ENCODE data around the gene ARHGEF17. TPM values are rescaled to one million over a fixed set of nuclear protein-coding genes. Genes with fewer than 3 reads are reported as not detected.
"Not testable (repeated sequence)": the region's sequence is repeated elsewhere in the genome, so short reads cannot be mapped to it uniquely, and the experiment has no call there.

Gene ARHGEF17
- total RNA-seq, 1 experiment from 2014 or later = not detected

- peaks cover 8% of the 10 kb centered on the region for H3K4me1 ChIP-seq (ENCODE audit: low read length)
- H3K9me3 ChIP-seq (ENCODE audit: low read length) = no peaks in the 10 kb centered on the region
- no peaks in the 10 kb centered on the region for H3K36me3 ChIP-seq (ENCODE audit: insufficient read depth, low read length)
- no peaks in the 10 kb centered on the region for H4K20me1 ChIP-seq (ENCODE audit: insufficient read depth, low read depth, low read length)
- H3K4me2 ChIP-seq (ENCODE audit: low read depth, low read length, poor library complexity, severe bottlenecking) = peak overlapping the region; percentile 27
- no peaks in the 10 kb centered on the region for H3K27me3 ChIP-seq (ENCODE audit: low read length)
- H3K79me2 ChIP-seq (ENCODE audit: low read length) = no peaks in the 10 kb centered on the region
- H3K9me2 ChIP-seq (replicated peaks; ENCODE audit: insufficient read depth, low read length) = no peaks in the 10 kb centered on the region
- no peak for DNase-seq
- H3K27ac ChIP-seq (ENCODE audit: low read length) = no peak overlapping the region
- H2AFZ ChIP-seq (ENCODE audit: low read length) = no peak overlapping the region
- H3K9ac ChIP-seq (ENCODE audit: low read length) = no peak overlapping the region
- H3K4me3 ChIP-seq (ENCODE audit: low read length) = no peak overlapping the region
Measured at GRCh38 chr11:73270855-73271477, 37.1 kb upstream of the ARHGEF17 start.

- H3K4me2 ChIP-seq (ENCODE audit: low read depth, low read length, poor library complexity, severe bottlenecking) = peak overlapping the region; percentile 27
- H3K4me1 ChIP-seq (ENCODE audit: low read length); H3K27me3 ChIP-seq (ENCODE audit: low read length); H3K9me3 ChIP-seq (ENCODE audit: low read length); H3K9ac ChIP-seq (ENCODE audit: low read length); H4K20me1 ChIP-seq (ENCODE audit: insufficient read depth, low read depth, low read length); H3K4me3 ChIP-seq (ENCODE audit: low read length); H3K79me2 ChIP-seq (ENCODE audit: low read length); H3K27ac ChIP-seq (ENCODE audit: low read length); DNase-seq; H2AFZ ChIP-seq (ENCODE audit: low read length); H3K9me2 ChIP-seq (replicated peaks; ENCODE audit: insufficient read depth, low read length); H3K36me3 ChIP-seq (ENCODE audit: insufficient read depth, low read length): not testable (repeated sequence)
Measured at GRCh38 chr11:73271478-73271865, 36.6 kb upstream of the ARHGEF17 start.

DNA sequence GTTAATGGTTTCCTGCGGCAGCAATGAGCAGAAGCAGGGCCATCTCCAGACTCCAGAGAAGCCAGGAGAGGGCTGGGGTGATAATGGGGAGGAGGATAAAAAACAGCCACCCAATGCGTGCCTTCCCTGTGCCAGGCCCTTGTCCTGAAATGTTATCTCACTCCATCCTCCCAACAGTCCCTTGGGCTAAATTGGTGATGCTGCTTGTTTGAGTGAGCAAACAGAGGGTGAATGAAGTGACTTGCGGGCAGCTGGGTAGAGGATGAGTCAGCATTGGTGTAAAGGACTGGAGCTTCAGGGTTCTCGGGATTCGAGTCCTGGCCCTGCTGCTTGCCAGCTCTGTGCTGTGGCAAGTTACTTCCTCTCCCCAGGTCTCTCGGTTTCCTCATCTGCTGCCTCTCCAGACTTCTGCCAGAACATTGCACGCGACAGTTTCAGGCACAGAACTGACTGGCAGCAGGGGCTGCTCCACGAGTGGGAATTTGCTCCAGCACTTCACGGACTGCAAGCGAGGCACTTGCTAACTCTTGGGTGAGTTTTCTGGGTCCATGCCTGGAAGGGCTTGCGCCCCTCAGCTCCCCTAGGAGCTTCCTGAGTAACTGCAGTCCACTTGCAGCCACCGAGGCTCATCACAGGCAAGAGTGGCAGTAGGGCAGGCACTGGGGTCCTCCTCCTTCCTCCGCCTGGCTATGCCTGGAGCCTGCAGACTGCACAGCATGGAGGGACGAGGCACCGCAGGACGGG lies 36.0 kb upstream of the ARHGEF17 start, which contains the start of gene P2RY6:
Gene P2RY6, plus strand, starts transcription at position 403 of the 744 bp plus-strand sequence. CDS start 24,181 bp downstream, outside the sequence.
- Histone ChIP-seq H3K9ac (ENCODE audit: low read length) (no peak within 1 kb of the TSS), H3K4me2 (ENCODE audit: low read depth, low read length, poor library complexity, severe bottlenecking) (peak within 1 kb of the TSS; percentile 27)
- DNase-seq = no peak

DNA sequence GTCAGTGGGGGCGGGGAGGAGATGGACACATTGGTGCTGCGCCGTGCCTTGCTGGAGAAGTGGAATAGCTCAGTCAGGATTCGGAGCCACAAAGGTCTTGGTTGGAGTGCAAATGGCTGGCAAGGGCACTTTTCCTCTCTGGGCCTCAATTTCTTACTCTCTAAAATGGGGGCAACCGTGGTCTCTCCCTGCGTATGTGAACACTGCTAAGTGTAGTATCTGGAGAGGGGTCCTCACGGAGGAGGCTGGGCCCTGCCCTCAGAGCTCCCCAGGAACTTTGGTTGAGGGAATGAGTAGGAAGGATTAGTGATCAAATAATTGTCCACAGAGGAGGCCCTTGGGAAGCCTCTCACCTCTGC lies 35.4 kb upstream of the ARHGEF17 start:
- Histone ChIP-seq H3K9me2 (replicated peaks; ENCODE audit: insufficient read depth, low read length) (no peaks in the 10 kb centered on the region), H3K27ac (ENCODE audit: low read length) (no peak overlapping the region), H3K9ac (ENCODE audit: low read length) (no peak overlapping the region), H4K20me1 (ENCODE audit: insufficient read depth, low read depth, low read length) (no peaks in the 10 kb centered on the region), H3K27me3 (ENCODE audit: low read length) (no peaks in the 10 kb centered on the region), H3K9me3 (ENCODE audit: low read length) (no peaks in the 10 kb centered on the region), H2AFZ (ENCODE audit: low read length) (no peak overlapping the region), H3K79me2 (ENCODE audit: low read length) (no peaks in the 10 kb centered on the region), H3K4me2 (ENCODE audit: low read depth, low read length, poor library complexity, severe bottlenecking) (no peak overlapping the region), H3K4me1 (ENCODE audit: low read length) (peaks cover 8% of the 10 kb centered on the region), H3K4me3 (ENCODE audit: low read length) (no peak overlapping the region), H3K36me3 (ENCODE audit: insufficient read depth, low read length) (no peaks in the 10 kb centered on the region)
- no peak for DNase-seq

More for the DNA sequence above, 36.0 kb upstream of the ARHGEF17 start, which contains the start of gene P2RY6:
- Histone ChIP-seq H3K9me2 (replicated peaks; ENCODE audit: insufficient read depth, low read length) (no peaks in the 10 kb centered on the region), H2AFZ (ENCODE audit: low read length) (no peak within 1 kb of the TSS), H3K4me3 (ENCODE audit: low read length) (no peak within 1 kb of the TSS), H3K79me2 (ENCODE audit: low read length) (no peaks in the 10 kb centered on the region), H3K27me3 (ENCODE audit: low read length) (no peaks in the 10 kb centered on the region), H3K27ac (ENCODE audit: low read length) (no peak within 1 kb of the TSS), H3K9me3 (ENCODE audit: low read length) (no peaks in the 10 kb centered on the region), H3K36me3 (ENCODE audit: insufficient read depth, low read length) (no peaks in the 10 kb centered on the region), H3K4me1 (ENCODE audit: low read length) (peaks cover 8% of the 10 kb centered on the region), H4K20me1 (ENCODE audit: insufficient read depth, low read depth, low read length) (no peaks in the 10 kb centered on the region)

DNA sequence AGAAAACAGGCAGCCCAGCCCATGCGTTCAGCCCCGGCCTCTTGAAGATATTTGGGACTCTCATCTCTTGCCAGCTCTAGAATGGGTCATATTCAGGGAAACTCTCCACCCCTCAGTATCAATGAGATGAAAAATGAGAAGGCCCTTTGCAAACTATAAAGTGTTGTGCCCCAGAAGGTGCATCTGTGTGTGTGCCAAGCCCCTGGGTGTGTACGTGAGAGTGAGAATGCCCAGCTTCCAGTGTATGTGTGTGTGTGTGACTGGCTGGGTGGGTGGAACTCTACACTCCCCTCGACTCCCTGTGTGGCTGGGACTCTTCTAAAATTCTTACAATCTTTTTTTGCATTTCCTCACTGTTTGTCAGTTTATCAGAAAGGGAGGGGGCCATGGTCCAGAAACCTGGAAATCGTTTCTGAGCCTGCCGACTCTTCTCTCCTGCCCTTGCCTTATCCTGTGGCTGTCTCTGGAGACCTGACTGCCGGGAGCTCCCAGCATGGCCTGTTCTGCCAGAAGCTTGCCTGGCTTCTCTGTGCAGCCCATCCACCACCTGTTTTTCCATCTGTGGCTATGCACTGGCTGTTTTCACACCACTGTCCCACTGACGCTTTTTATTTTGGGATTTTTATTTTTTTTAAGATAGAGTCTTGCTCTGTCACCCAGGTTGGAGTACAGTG lies 34.7 kb upstream of the ARHGEF17 start:
- H3K27ac ChIP-seq (ENCODE audit: low read length) = no peak overlapping the region
- no peak overlapping the region for H3K4me3 ChIP-seq (ENCODE audit: low read length)
- H3K4me2 ChIP-seq (ENCODE audit: low read depth, low read length, poor library complexity, severe bottlenecking) = no peak overlapping the region
- no peaks in the 10 kb centered on the region for H3K79me2 ChIP-seq (ENCODE audit: low read length)
- H4K20me1 ChIP-seq (ENCODE audit: insufficient read depth, low read depth, low read length) = no peaks in the 10 kb centered on the region
- no peak for DNase-seq
- no peak overlapping the region for H3K9ac ChIP-seq (ENCODE audit: low read length)
- peaks cover 8% of the 10 kb centered on the region for H3K4me1 ChIP-seq (ENCODE audit: low read length)
- no peaks in the 10 kb centered on the region for H3K27me3 ChIP-seq (ENCODE audit: low read length)
- no peaks in the 10 kb centered on the region for H3K9me2 ChIP-seq (replicated peaks; ENCODE audit: insufficient read depth, low read length)
- H3K36me3 ChIP-seq (ENCODE audit: insufficient read depth, low read length) = no peaks in the 10 kb centered on the region
- no peaks in the 10 kb centered on the region for H3K9me3 ChIP-seq (ENCODE audit: low read length)
- no peak overlapping the region for H2AFZ ChIP-seq (ENCODE audit: low read length)

GRCh38 chr11:73274191-73274590 lies 33.9 kb upstream of the ARHGEF17 start:
- not testable (repeated sequence) for H3K9me3 ChIP-seq (ENCODE audit: low read length); H2AFZ ChIP-seq (ENCODE audit: low read length); H3K9ac ChIP-seq (ENCODE audit: low read length); H3K27me3 ChIP-seq (ENCODE audit: low read length); H3K79me2 ChIP-seq (ENCODE audit: low read length); H3K27ac ChIP-seq (ENCODE audit: low read length); H3K4me2 ChIP-seq (ENCODE audit: low read depth, low read length, poor library complexity, severe bottlenecking); H3K4me3 ChIP-seq (ENCODE audit: low read length); H3K9me2 ChIP-seq (replicated peaks; ENCODE audit: insufficient read depth, low read length); H3K4me1 ChIP-seq (ENCODE audit: low read length); H4K20me1 ChIP-seq (ENCODE audit: insufficient read depth, low read depth, low read length); H3K36me3 ChIP-seq (ENCODE audit: insufficient read depth, low read length); DNase-seq

- H3K4me1 ChIP-seq (ENCODE audit: low read length) = peaks cover 6% of the 10 kb centered on the region
- no peak overlapping the region for H3K27ac ChIP-seq (ENCODE audit: low read length)
- no peak overlapping the region for H2AFZ ChIP-seq (ENCODE audit: low read length)
- H3K79me2 ChIP-seq (ENCODE audit: low read length) = no peaks in the 10 kb centered on the region
- DNase-seq = no peak
- H3K36me3 ChIP-seq (ENCODE audit: insufficient read depth, low read length) = no peaks in the 10 kb centered on the region
- no peaks in the 10 kb centered on the region for H3K9me2 ChIP-seq (replicated peaks; ENCODE audit: insufficient read depth, low read length)
- no peaks in the 10 kb centered on the region for H3K9me3 ChIP-seq (ENCODE audit: low read length)
- no peak overlapping the region for H3K9ac ChIP-seq (ENCODE audit: low read length)
- H3K4me2 ChIP-seq (ENCODE audit: low read depth, low read length, poor library complexity, severe bottlenecking) = no peak overlapping the region
- no peak overlapping the region for H3K4me3 ChIP-seq (ENCODE audit: low read length)
- no peaks in the 10 kb centered on the region for H3K27me3 ChIP-seq (ENCODE audit: low read length)
- no peaks in the 10 kb centered on the region for H4K20me1 ChIP-seq (ENCODE audit: insufficient read depth, low read depth, low read length)
Measured at GRCh38 chr11:73274722-73275380, 33.2 kb upstream of the ARHGEF17 start.

DNA sequence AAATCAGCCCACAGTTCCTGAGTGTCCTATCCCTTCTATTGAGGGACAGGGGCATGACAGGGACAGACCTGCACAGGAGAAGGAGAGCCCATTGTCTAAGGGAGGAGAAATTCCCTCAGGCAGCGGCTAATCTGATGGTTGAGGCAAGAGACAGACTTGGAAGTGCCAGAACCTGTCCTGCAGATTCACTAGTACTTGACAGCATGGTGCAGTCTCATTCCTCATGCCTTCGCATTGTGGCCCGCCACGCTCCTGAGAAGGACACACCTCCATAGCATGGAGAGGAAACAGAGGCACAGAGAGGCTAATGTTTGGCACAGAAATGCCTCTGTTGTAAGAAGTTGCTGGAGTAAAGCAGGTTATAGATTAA lies 32.7 kb upstream of the ARHGEF17 start:
- no peak overlapping the region for H2AFZ ChIP-seq (ENCODE audit: low read length)
- H3K9me2 ChIP-seq (replicated peaks; ENCODE audit: insufficient read depth, low read length) = no peaks in the 10 kb centered on the region
- H3K36me3 ChIP-seq (ENCODE audit: insufficient read depth, low read length) = no peaks in the 10 kb centered on the region
- H3K4me1 ChIP-seq (ENCODE audit: low read length) = peaks cover 5% of the 10 kb centered on the region
- H4K20me1 ChIP-seq (ENCODE audit: insufficient read depth, low read depth, low read length) = no peaks in the 10 kb centered on the region
- no peak overlapping the region for H3K4me2 ChIP-seq (ENCODE audit: low read depth, low read length, poor library complexity, severe bottlenecking)
- DNase-seq = no peak
- no peaks in the 10 kb centered on the region for H3K9me3 ChIP-seq (ENCODE audit: low read length)
- no peaks in the 10 kb centered on the region for H3K79me2 ChIP-seq (ENCODE audit: low read length)
- no peak overlapping the region for H3K9ac ChIP-seq (ENCODE audit: low read length)
- no peak overlapping the region for H3K27ac ChIP-seq (ENCODE audit: low read length)
- H3K27me3 ChIP-seq (ENCODE audit: low read length) = no peaks in the 10 kb centered on the region
- no peak overlapping the region for H3K4me3 ChIP-seq (ENCODE audit: low read length)
